IMR-90 (cell line): Measurements from ENCODE around the gene TCEAL4. TPM values are rescaled to one million over a fixed set of nuclear protein-coding genes. Genes with fewer than 3 reads are reported as not detected.

Source experiments
- ATAC-seq: fragments of 200-7000 bp; cut with Tn5 transposase; 2 replicates; pipeline ENCODE4 v1.9.1; 2020; ENCODE audit warnings: low read depth, mild to moderate bottlenecking, moderate library complexity
- BruUV-seq: library from RNA; stranded (reverse); fragments of 400-500 nt; replicated peaks from 2 replicates; lab custom pipeline; 2021; lab: Mats Ljungman, UMichigan
- CTCF ChIA-PET: fragments of 300-600 bp; formaldehyde crosslinking; extraction: SDS; loops from one replicate; lab custom pipeline; 2021; ENCODE audit warnings: antibody characterized with exemption; lab: Yijun Ruan, JAX
- POLR2A ChIA-PET: fragments of 300-600 bp; sonication (Branson Sonifier 250); formaldehyde crosslinking; loops from one replicate; lab custom pipeline; 2022; ENCODE audit warnings: antibody characterized with exemption; ENCODE audit not compliant: unreplicated experiment; lab: Charles Lee
- DNase-seq: peaks from one replicate; pipeline ENCODE4 v3.0.0; 2013
- H2AFZ ChIP-seq: replicated peaks from 2 replicates; pipeline ENCODE3; 2013; ENCODE audit warnings: low read length, mild to moderate bottlenecking; ENCODE audit not compliant: poor library complexity
- H2AK5ac ChIP-seq: 2 replicates; pipeline ENCODE4 v1.6.1; 2013; ENCODE audit warnings: low read depth, low read length, inconsistent platforms
- H2AK9ac ChIP-seq: replicated peaks from 2 replicates; pipeline ENCODE3; 2013; ENCODE audit warnings: mild to moderate bottlenecking, low read depth, low read length, moderate library complexity; ENCODE audit not compliant: poor library complexity
- H2BK120ac ChIP-seq: 2 replicates; pipeline ENCODE4 v1.6.1; 2013; ENCODE audit warnings: low read depth, low read length, inconsistent platforms
- H2BK15ac ChIP-seq: 3 replicates; pipeline ENCODE4 v1.6.1; 2013; ENCODE audit warnings: low read depth, low read length, inconsistent platforms
- H2BK20ac ChIP-seq: 2 replicates; pipeline ENCODE4 v1.6.1; 2013; ENCODE audit warnings: low read depth, mild to moderate bottlenecking, inconsistent platforms, low read length, moderate library complexity
- H2BK5ac ChIP-seq: 2 replicates; pipeline ENCODE4 v1.6.1; 2013; ENCODE audit warnings: mild to moderate bottlenecking, low read depth, low read length, inconsistent platforms; ENCODE audit not compliant: poor library complexity, severe bottlenecking
- H3K14ac ChIP-seq: replicated peaks from 2 replicates; pipeline ENCODE4 v1.6.1; 2013; ENCODE audit warnings: low read depth, low read length, inconsistent platforms
- H3K18ac ChIP-seq: 2 replicates; pipeline ENCODE4 v1.6.1; 2013; ENCODE audit warnings: low read depth, low read length, control low read depth
- H3K23ac ChIP-seq: 2 replicates; pipeline ENCODE4 v1.6.1; 2013; ENCODE audit warnings: low read depth, low read length, inconsistent platforms
- H3K27ac ChIP-seq: 2 replicates; pipeline ENCODE4 v1.5.1; 2013; ENCODE audit warnings: mild to moderate bottlenecking, control low read depth, low read length; ENCODE audit not compliant: insufficient read depth
- H3K27me3 ChIP-seq: 2 replicates; pipeline ENCODE4 v1.6.1; 2013; ENCODE audit warnings: low read length; ENCODE audit not compliant: control insufficient read depth, insufficient read depth
- H3K36me3 ChIP-seq: 2 replicates; pipeline ENCODE4 v1.6.1; 2013; ENCODE audit warnings: low read length, mixed read lengths; ENCODE audit not compliant: control insufficient read depth, insufficient read depth
- H3K4ac ChIP-seq: 2 replicates; pipeline ENCODE4 v1.6.1; 2013; ENCODE audit warnings: low read depth, low read length, inconsistent platforms
- H3K4me1 ChIP-seq: 2 replicates; pipeline ENCODE4 v1.6.1; 2013; ENCODE audit warnings: low read length, mixed read lengths; ENCODE audit not compliant: control insufficient read depth, insufficient read depth
- H3K4me2 ChIP-seq: 2 replicates; pipeline ENCODE4 v1.6.1; 2013; ENCODE audit warnings: low read depth, mild to moderate bottlenecking, control low read depth, low read length, moderate library complexity
- H3K4me3 ChIP-seq: 2 replicates; pipeline ENCODE4 v1.5.1; 2013; ENCODE audit warnings: low read depth, mild to moderate bottlenecking, control low read depth, low read length, moderate library complexity; ENCODE audit not compliant: insufficient read depth
- H3K56ac ChIP-seq: 2 replicates; pipeline ENCODE4 v1.6.1; 2013; ENCODE audit warnings: low read length, inconsistent platforms; ENCODE audit not compliant: insufficient read depth; ENCODE audit errors: extremely low read depth
- H3K79me1 ChIP-seq, 2 experiments: 2 replicates each; pipeline ENCODE4 v1.6.1; 2013; ENCODE audit warnings: low read length in 2 of 2, inconsistent platforms in 1 of 2, low read depth in 1 of 2
- H3K9ac ChIP-seq: 2 replicates; pipeline ENCODE4 v1.6.1; 2013; ENCODE audit warnings: low read depth, low read length, control low read depth
- H3K9me1 ChIP-seq: 2 replicates; pipeline ENCODE4 v1.6.1; 2013; ENCODE audit warnings: low read length, inconsistent platforms; ENCODE audit not compliant: insufficient read depth
- H3K9me3 ChIP-seq: 2 replicates; pipeline ENCODE4 v1.6.1; 2013; ENCODE audit warnings: low read length; ENCODE audit not compliant: control insufficient read depth, insufficient read depth
- H4K20me1 ChIP-seq: 2 replicates; pipeline ENCODE4 v1.6.1; 2013; ENCODE audit warnings: low read length, inconsistent platforms; ENCODE audit not compliant: insufficient read depth
- H4K5ac ChIP-seq: 2 replicates; pipeline ENCODE4 v1.6.1; 2013; ENCODE audit warnings: mild to moderate bottlenecking, low read depth, low read length, control low read depth
- H4K8ac ChIP-seq, 2 experiments: 2 replicates each; pipeline ENCODE4 v1.6.1; 2013; ENCODE audit warnings: low read depth in 2 of 2, low read length in 2 of 2, control low read depth in 1 of 2, inconsistent platforms in 1 of 2
- H4K91ac ChIP-seq: 2 replicates; pipeline ENCODE4 v1.6.1; 2013; ENCODE audit warnings: low read depth, low read length, inconsistent platforms; ENCODE audit not compliant: insufficient read depth
- BHLHE40 ChIP-seq: fragments of 150-350 bp; IDR thresholded peaks from 2 replicates; pipeline ENCODE4 v1.6.1; 2016; ENCODE audit warnings: mild to moderate bottlenecking, low read depth, low read length
- CEBPB ChIP-seq: IDR thresholded peaks from 2 replicates; pipeline ENCODE4 v1.6.1; 2012; ENCODE audit warnings: low read depth, low read length, improper control_type of control experiment
- CTCF ChIP-seq: conservative IDR thresholded peaks from 2 replicates; pipeline ENCODE4 v1.5.1; 2012; ENCODE audit warnings: mild to moderate bottlenecking, low read depth, low read length, improper control_type of control experiment
- ELK1 ChIP-seq: fragments of 150-350 bp; IDR thresholded peaks from 2 replicates; pipeline ENCODE4 v1.6.1; 2016; ENCODE audit warnings: low read depth, mild to moderate bottlenecking, low read length, moderate library complexity, borderline replicate concordance
- FOS ChIP-seq: fragments of 150-350 bp; IDR thresholded peaks from 2 replicates; pipeline ENCODE4 v1.6.1; 2016; ENCODE audit warnings: low read depth, low read length
- MAFK ChIP-seq: IDR thresholded peaks from 2 replicates; pipeline ENCODE4 v1.6.1; 2012; ENCODE audit warnings: low read depth, low read length, improper control_type of control experiment
- MAZ ChIP-seq: IDR thresholded peaks from 2 replicates; pipeline ENCODE4 v1.6.1; 2012; ENCODE audit warnings: low read depth, mild to moderate bottlenecking, low read length, improper control_type of control experiment, moderate library complexity, borderline replicate concordance
- RAD21 ChIP-seq: IDR thresholded peaks from 2 replicates; pipeline ENCODE4 v1.6.1; 2012; ENCODE audit warnings: low read length, improper control_type of control experiment
- RCOR1 ChIP-seq: IDR thresholded peaks from 2 replicates; pipeline ENCODE4 v1.6.1; 2012; ENCODE audit warnings: mild to moderate bottlenecking, low read length, improper control_type of control experiment; ENCODE audit not compliant: insufficient replicate concordance
- USF2 ChIP-seq: fragments of 150-350 bp; IDR thresholded peaks from 2 replicates; pipeline ENCODE4 v1.6.1; 2017; ENCODE audit warnings: mild to moderate bottlenecking, antibody characterized with exemption, low read length, low read depth
- WGBS, 2 experiments: methylation state at CpG; one replicate each; pipeline versions ENCODE4 v1.1.5 to v1.1.7; 2013; ENCODE audit warnings: missing lambda C conversion rate in 2 of 2; ENCODE audit not compliant: insufficient read length in 1 of 2; ENCODE audit errors: extremely low coverage in 2 of 2; 5-methylcytosine and 5-hydroxymethylcytosine counted together
- dilution Hi-C: fragments of 300-500 bp; cut with HindIII; formaldehyde crosslinking; loops from one replicate; pipeline ENCODE4 v1.14.3; 2018; ENCODE audit warnings: low sequenced_read_pairs; ENCODE audit not compliant: unreplicated experiment
- in situ Hi-C: fragments of 300-500 bp; cut with MboI; formaldehyde crosslinking; loops from 3 replicates; pipeline ENCODE4 v1.14.3; 2019; ENCODE audit warnings: low sequenced_read_pairs, inconsistent platforms, mixed read lengths
- intact Hi-C: fragments of 100-400 bp; cut with micrococcal nuclease; formaldehyde crosslinking; loops from 2 replicates; pipeline ENCODE4 v1.10.0; 2022
- polyA plus RNA-seq, 3 experiments: library from polyadenylated mRNA; depleted of rRNA; stranded (reverse); fragments of >200 nt; gene quantifications; 2 replicates each; pipeline ENCODE4 v1.2.3, GENCODE V29; 2012; ENCODE audit warnings: low replicate concordance in 1 of 3
- total RNA-seq: library from RNA; depleted of rRNA; stranded (reverse); fragments of >200 nt; gene quantifications from 2 replicates; pipeline ENCODE4 v1.2.3, GENCODE V29; 2012

The TCEAL4 gene
- total and polyA plus RNA-seq, 2 of the 4 experiments (the other 2 are of a cell fraction), result 11.1 to 31.9 TPM

GRCh38 chrX:103571726-103572125, 13.6 kb upstream of the TCEAL4 start:
- H3K4me1 ChIP-seq, result no peaks in the 10 kb centered on the region
- H2BK120ac ChIP-seq, result no peak overlapping the region
- no peak overlapping the region for H3K4me3 ChIP-seq
- H3K18ac ChIP-seq, result no peak overlapping the region
- dilution Hi-C loops, result no loop called here
- intact Hi-C loops, result loop anchor here (1.0 to 10.0 kb wide), 2 partner anchors 18 to 63 kb away; no protein-coding TSS in a partner anchor
- H3K4me2 ChIP-seq, result no peak overlapping the region
- no peak overlapping the region for H4K8ac ChIP-seq
- no peak overlapping the region for H3K23ac ChIP-seq
- in situ Hi-C loops, result no loop called here
- no peak overlapping the region for H3K9ac ChIP-seq
- ChIA-PET POLR2A (no interaction called here), CTCF (no interaction called here)
- peaks cover 3% of the 10 kb centered on the region; the same call in 1 of the 2 replicates for H3K27me3 ChIP-seq
- H2AK9ac ChIP-seq, result no peak overlapping the region
- H3K4ac ChIP-seq, result no peak overlapping the region
- no peak overlapping the region for H3K56ac ChIP-seq
- H2AFZ ChIP-seq, result no peak overlapping the region
- H2BK5ac ChIP-seq, result no peak overlapping the region
- H4K91ac ChIP-seq, result no peak overlapping the region
- H3K36me3 ChIP-seq, result no peaks in the 10 kb centered on the region
- TF ChIP-seq USF2, result no peak
- no peak for TF ChIP-seq FOS
- TF ChIP-seq BHLHE40, result no peak
- no peak for TF ChIP-seq CTCF
- no peak for TF ChIP-seq RCOR1
- no peak for TF ChIP-seq MAFK
- TF ChIP-seq RAD21, result no peak
- no peak for TF ChIP-seq ELK1
- TF ChIP-seq CEBPB, result no peak
- no peak for TF ChIP-seq MAZ
- H3K27ac ChIP-seq, result no peak overlapping the region
- no peaks in the 10 kb centered on the region for H3K79me1 ChIP-seq
- no peak overlapping the region for H3K14ac ChIP-seq
- no peaks in the 10 kb centered on the region for H3K9me3 ChIP-seq
- no CpG with 5 or more reads among the region's 4 CpGs for WGBS, 2 experiments
- no peak overlapping the region for H2BK15ac ChIP-seq
- no peaks in the 10 kb centered on the region for H3K9me1 ChIP-seq
- no peak overlapping the region for H4K5ac ChIP-seq
- H4K20me1 ChIP-seq, result no peaks in the 10 kb centered on the region
- no peak for ATAC-seq
- DNase-seq, result no peak
- BruUV-seq, result no TSS peak
- H2BK20ac ChIP-seq, result no peak overlapping the region
- H2AK5ac ChIP-seq, result no peak overlapping the region
